BJ (cell line): ENCODE data around the gene PFDN4. TPM values are rescaled to one million over a fixed set of nuclear protein-coding genes. Genes with fewer than 3 reads are reported as not detected.
"Not testable (repeated sequence)": the region's sequence is repeated elsewhere in the genome, so short reads cannot be mapped to it uniquely, and the experiment has no call there.

Source experiments
- CTCF ChIA-PET: fragments of 350-600 bp; formaldehyde crosslinking; extraction: SDS; loops from one replicate; lab custom pipeline; 2021; ENCODE audit warnings: antibody characterized with exemption, inconsistent platforms; lab: Yijun Ruan, JAX
- POLR2A ChIA-PET: fragments of 300-600 bp; sonication (Branson Sonifier 250); formaldehyde crosslinking; extraction: SDS; loops from one replicate; lab custom pipeline; 2021; ENCODE audit warnings: antibody characterized with exemption; lab: Charles Lee
- DNase-seq: peaks from one replicate; pipeline ENCODE4 v3.0.0-alpha.2; 2011; ENCODE audit warnings: low read depth
- H3K27me3 ChIP-seq: 2 replicates; pipeline ENCODE4 v1.6.0; 2011; ENCODE audit warnings: low read length; ENCODE audit not compliant: control insufficient read depth, insufficient read depth
- H3K36me3 ChIP-seq: 2 replicates; pipeline ENCODE4 v1.5.1; 2011; ENCODE audit warnings: low read length; ENCODE audit not compliant: control insufficient read depth, insufficient read depth
- H3K4me3 ChIP-seq: 2 replicates; pipeline ENCODE4 v1.5.1; 2011; ENCODE audit warnings: low read depth, mild to moderate bottlenecking, control low read depth, low read length
- CTCF ChIP-seq: IDR thresholded peaks from 2 replicates; pipeline ENCODE4 v1.5.1; 2011; ENCODE audit warnings: low read depth, mild to moderate bottlenecking, control low read depth, inconsistent platforms, low read length, moderate library complexity; ENCODE audit not compliant: insufficient read depth
- polyA plus RNA-seq: library from polyadenylated mRNA; depleted of rRNA; stranded (reverse); fragments of >200 nt; gene quantifications from 2 replicates; pipeline ENCODE4 v1.2.3, GENCODE V29; 2011

Gene PFDN4
- polyA plus RNA-seq, 1 experiment, result 10.4 TPM

- ChIA-PET CTCF (interaction anchor here (0.6 kb wide), 1 partner anchor 1917 kb away, joined by 3 read pairs; no protein-coding TSS in a partner anchor), POLR2A (no interaction called here)
- DNase-seq, result no peak
- Histone ChIP-seq H3K36me3 (no peaks in the 10 kb centered on the region), H3K4me3 (no peak overlapping the region), H3K27me3 (no peaks in the 10 kb centered on the region)
- TF ChIP-seq CTCF, result no peak
Measured at GRCh38 chr20:54229566-54230160, 21.8 kb downstream of the PFDN4 start.

- H3K36me3 ChIP-seq, result no peaks in the 10 kb centered on the region
- H3K4me3 ChIP-seq, result no peak overlapping the region
- no peak for DNase-seq
- CTCF ChIA-PET, result no interaction called here
- no peaks in the 10 kb centered on the region for H3K27me3 ChIP-seq
- TF ChIP-seq CTCF, result no peak
- POLR2A ChIA-PET, result no interaction called here
Measured at GRCh38 chr20:54231036-54231435, 23.1 kb downstream of the PFDN4 start.

GRCh38 chr20:54234991-54235390, 27.1 kb downstream of the PFDN4 start:
- H3K27me3 ChIP-seq, result no peaks in the 10 kb centered on the region; the same call in 1 of the 2 replicates
- DNase-seq, result no peak
- no peak for TF ChIP-seq CTCF
- ChIA-PET POLR2A (no interaction called here), CTCF (interaction anchor here (0.9 kb wide), 3 partner anchors 15 to 417 kb away, joined by 3 read pairs; no protein-coding TSS in a partner anchor)
- no peak overlapping the region for H3K4me3 ChIP-seq
- H3K36me3 ChIP-seq, result no peaks in the 10 kb centered on the region

GRCh38 chr20:54237116-54237943, 29.4 kb downstream of the PFDN4 start:
- Histone ChIP-seq H3K36me3 (no peaks in the 10 kb centered on the region), H3K4me3 (no peak overlapping the region), H3K27me3 (no peaks in the 10 kb centered on the region; the same call in 1 of the 2 replicates)
- no peak for TF ChIP-seq CTCF
- CTCF ChIA-PET, result no interaction called here
- POLR2A ChIA-PET, result no interaction called here
- no peak for DNase-seq

GRCh38 chr20:54244113-54244512, 36.2 kb downstream of the PFDN4 start:
- Histone ChIP-seq H3K36me3 (no peaks in the 10 kb centered on the region), H3K4me3 (no peak overlapping the region), H3K27me3 (no peaks in the 10 kb centered on the region)
- no peak for DNase-seq
- ChIA-PET POLR2A (no interaction called here), CTCF (no interaction called here)
- TF ChIP-seq CTCF, result no peak

GRCh38 chr20:54248705-54249104, 40.8 kb downstream of the PFDN4 start:
- H3K36me3 ChIP-seq, POLR2A ChIA-PET, DNase-seq, H3K4me3 ChIP-seq, H3K27me3 ChIP-seq: not testable (repeated sequence)
- CTCF ChIA-PET, result interaction anchor here (0.7 kb wide), 1 partner anchor 26 kb away, joined by 5 read pairs; no protein-coding TSS in a partner anchor
